WTC11 (cell line): ENCODE data around the gene CHID1. TPM values are rescaled to one million over a fixed set of nuclear protein-coding genes. Genes with fewer than 3 reads are reported as not detected.
A peak's percentile ranks its signal among the peaks of the same experiment; 100 is the strongest.

Experiments used
- ATAC-seq: fragments of 200-7000 bp; cut with Tn5 transposase; 2 replicates; pipeline ENCODE4 v1.10.0; 2021; ENCODE audit warnings: mild to moderate bottlenecking, moderate library complexity
- CTCF ChIA-PET: fragments of 300-600 bp; sonication (Branson Sonifier 250); formaldehyde crosslinking; loops from one replicate; lab custom pipeline; 2021; ENCODE audit warnings: antibody characterized with exemption; lab: Charles Lee
- POLR2A ChIA-PET: fragments of 350-600 bp; sonication (Branson Sonifier 250); formaldehyde crosslinking; loops from one replicate; lab custom pipeline; 2021; ENCODE audit warnings: antibody characterized with exemption; lab: Charles Lee
- DNase-seq: peaks from one replicate; pipeline ENCODE4 v3.0.0; 2021; ENCODE audit warnings: low spot score
- H3K27ac Mint-ChIP-seq: 2 replicates; pipeline ENCODE4 v1.8.0; 2021; ENCODE audit warnings: mixed read lengths
- H3K27me3 Mint-ChIP-seq: 2 replicates; pipeline ENCODE4 v1.8.0; 2021; ENCODE audit warnings: low read depth, mild to moderate bottlenecking, moderate library complexity, mixed read lengths
- H3K36me3 Mint-ChIP-seq: 2 replicates; pipeline ENCODE4 v1.8.0; 2021; ENCODE audit warnings: mixed read lengths
- H3K4me1 Mint-ChIP-seq: 2 replicates; pipeline ENCODE4 v1.8.0; 2022; ENCODE audit warnings: mixed read lengths
- H3K4me3 Mint-ChIP-seq: 2 replicates; pipeline ENCODE4 v1.8.0; 2021; ENCODE audit warnings: mild to moderate bottlenecking, moderate library complexity, mixed read lengths
- H3K9me3 Mint-ChIP-seq: 2 replicates; pipeline ENCODE4 v1.8.0; 2021; ENCODE audit warnings: mixed read lengths
- CREM ChIP-seq: sonication (generic); formaldehyde crosslinking; IDR thresholded peaks from 2 replicates; pipeline ENCODE4 v1.8.1; 2022; ENCODE audit warnings: mild to moderate bottlenecking, missing genetic modification reagents, moderate library complexity
- E2F1 ChIP-seq: sonication (generic); formaldehyde crosslinking; IDR thresholded peaks from 2 replicates; pipeline ENCODE4 v1.8.0; 2022; ENCODE audit warnings: mild to moderate bottlenecking, missing genetic modification reagents
- EMX1 ChIP-seq: fragments of 250-450 bp; sonication (Bioruptor Pico); IDR thresholded peaks from 2 replicates; pipeline ENCODE4 v1.8.0; 2021; ENCODE audit warnings: mild to moderate bottlenecking
- FOXJ3 ChIP-seq: sonication (generic); formaldehyde crosslinking; IDR thresholded peaks from 2 replicates; pipeline ENCODE4 v1.9.0; 2021; ENCODE audit warnings: missing genetic modification reagents, mild to moderate bottlenecking, borderline replicate concordance
- FOXK1 ChIP-seq: sonication (generic); formaldehyde crosslinking; IDR thresholded peaks from 2 replicates; pipeline ENCODE4 v1.8.0; 2022; ENCODE audit warnings: mild to moderate bottlenecking, moderate library complexity, missing genetic modification reagents
- GRHL2 ChIP-seq: fragments of 250-450 bp; sonication (Bioruptor Pico); IDR thresholded peaks from 2 replicates; pipeline ENCODE4 v1.8.0; 2022; ENCODE audit warnings: mild to moderate bottlenecking, moderate library complexity; ENCODE audit not compliant: insufficient replicate concordance, severe bottlenecking
- GTF2I ChIP-seq: fragments of 250-450 bp; sonication (Bioruptor Pico); conservative IDR thresholded peaks from 2 replicates; pipeline ENCODE4 v1.4.0; 2021; ENCODE audit warnings: mild to moderate bottlenecking
- JAZF1 ChIP-seq: fragments of 250-450 bp; sonication (Bioruptor Pico); IDR thresholded peaks from 2 replicates; pipeline ENCODE4 v1.9.0; 2021; ENCODE audit warnings: moderate library complexity, mild to moderate bottlenecking, inconsistent platforms
- MAX ChIP-seq: sonication (generic); formaldehyde crosslinking; IDR thresholded peaks from 2 replicates; pipeline ENCODE4 v1.8.0; 2022; ENCODE audit warnings: mild to moderate bottlenecking, missing genetic modification reagents
- OVOL2 ChIP-seq: fragments of 250-450 bp; sonication (Bioruptor Pico); IDR thresholded peaks from 2 replicates; pipeline ENCODE4 v1.9.0; 2021; ENCODE audit warnings: mild to moderate bottlenecking, borderline replicate concordance
- RELA ChIP-seq: sonication (generic); formaldehyde crosslinking; IDR thresholded peaks from 2 replicates; pipeline ENCODE4 v1.8.1; 2022; ENCODE audit warnings: missing genetic modification reagents, mild to moderate bottlenecking, borderline replicate concordance
- RORB ChIP-seq: fragments of 250-450 bp; sonication (Bioruptor Pico); IDR thresholded peaks from 2 replicates; pipeline ENCODE4 v1.9.0; 2021; ENCODE audit warnings: mild to moderate bottlenecking
- SMAD3 ChIP-seq: sonication (generic); formaldehyde crosslinking; IDR thresholded peaks from 2 replicates; pipeline ENCODE4 v1.8.0; 2022; ENCODE audit warnings: missing genetic modification reagents, mild to moderate bottlenecking, borderline replicate concordance
- SP1 ChIP-seq: sonication (generic); formaldehyde crosslinking; conservative IDR thresholded peaks from 2 replicates; pipeline ENCODE4 v1.8.1; 2022; ENCODE audit warnings: missing genetic modification reagents
- TEAD1 ChIP-seq: sonication (generic); formaldehyde crosslinking; IDR thresholded peaks from 2 replicates; pipeline ENCODE4 v1.8.0; 2022; ENCODE audit warnings: mild to moderate bottlenecking, missing genetic modification reagents
- TP53 ChIP-seq: sonication (generic); formaldehyde crosslinking; IDR thresholded peaks from 2 replicates; pipeline ENCODE4 v1.8.1; 2023; ENCODE audit warnings: mild to moderate bottlenecking, missing genetic modification reagents
- ZNF138 ChIP-seq: sonication (generic); formaldehyde crosslinking; conservative IDR thresholded peaks from 2 replicates; pipeline ENCODE4 v1.8.1; 2022; ENCODE audit warnings: mild to moderate bottlenecking, moderate library complexity, missing genetic modification reagents
- ZNF219 ChIP-seq: sonication (generic); formaldehyde crosslinking; IDR thresholded peaks from 2 replicates; pipeline ENCODE4 v1.8.0; 2023; ENCODE audit warnings: missing genetic modification reagents, mild to moderate bottlenecking, borderline replicate concordance
- ZNF232 ChIP-seq: sonication (generic); formaldehyde crosslinking; IDR thresholded peaks from 2 replicates; pipeline ENCODE4 v1.8.0; 2022; ENCODE audit warnings: mild to moderate bottlenecking, missing genetic modification reagents
- total RNA-seq: library from RNA; stranded (reverse); gene quantifications from 3 replicates; pipeline ENCODE4 v1.2.3, GENCODE V29; 2021
- TF ChIP-seq, protein P1 (sequence below): sonication (generic); formaldehyde crosslinking; IDR thresholded peaks from 2 replicates; pipeline ENCODE4 v1.8.1; 2023; ENCODE audit warnings: mild to moderate bottlenecking, moderate library complexity, missing genetic modification reagents
- TF ChIP-seq, protein P2 (sequence below): sonication (generic); formaldehyde crosslinking; IDR thresholded peaks from 2 replicates; pipeline ENCODE4 v1.8.1; 2023; ENCODE audit warnings: mild to moderate bottlenecking, missing genetic modification reagents, borderline replicate concordance
- TF ChIP-seq, protein P3 (sequence below): sonication (generic); formaldehyde crosslinking; IDR thresholded peaks from 2 replicates; pipeline ENCODE4 v1.8.1; 2023; ENCODE audit warnings: mild to moderate bottlenecking, missing genetic modification reagents, moderate library complexity
- TF ChIP-seq, protein P4 (sequence below): sonication (generic); formaldehyde crosslinking; IDR thresholded peaks from 2 replicates; pipeline ENCODE4 v1.8.1; 2022; ENCODE audit warnings: mild to moderate bottlenecking, missing genetic modification reagents, moderate library complexity, borderline replicate concordance
- TF ChIP-seq, protein P5 (sequence below): sonication (generic); formaldehyde crosslinking; IDR thresholded peaks from 2 replicates; pipeline ENCODE4 v1.8.1; 2022; ENCODE audit warnings: mild to moderate bottlenecking, moderate library complexity, missing genetic modification reagents

CHID1 gene
- total RNA-seq, 1 experiment from 2014 or later, result 92.8 TPM

DNA sequence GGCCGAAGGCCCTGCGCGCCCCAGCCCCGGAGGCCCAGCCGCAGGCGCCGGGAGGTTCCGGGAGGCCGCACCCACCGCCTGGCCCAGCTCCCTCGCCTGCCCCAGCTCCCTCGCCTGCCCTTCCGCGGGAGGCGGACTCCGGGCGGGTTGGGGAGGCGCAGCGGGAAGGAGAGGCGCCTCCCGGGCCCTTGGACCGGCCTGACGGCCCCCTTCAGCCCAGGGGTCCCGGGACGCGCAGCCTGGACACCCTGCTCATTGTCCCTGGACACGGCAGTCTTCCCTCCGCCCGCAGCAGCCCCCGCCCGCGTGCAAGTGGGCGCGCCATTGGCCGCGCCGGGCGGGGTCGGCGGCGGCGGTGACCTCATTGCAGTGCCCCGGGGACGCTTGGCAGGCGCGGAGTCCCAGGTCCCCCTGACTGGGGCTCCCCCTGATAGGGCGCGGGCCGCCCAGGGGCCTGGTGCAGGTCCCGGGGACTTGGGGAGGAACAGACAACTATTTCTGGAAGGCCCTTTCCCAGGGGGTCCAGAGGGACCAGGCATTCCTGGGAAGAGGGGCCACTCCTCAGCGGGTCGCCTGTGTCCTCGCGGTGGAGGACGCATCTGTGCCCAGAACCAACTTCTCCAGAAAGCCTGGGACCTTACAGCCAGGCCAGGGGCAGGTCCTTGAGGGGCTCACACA lies 77.4 kb downstream of the CHID1 start:
- ChIA-PET POLR2A (interaction anchor here (0.9 to 2.3 kb wide), 4 partner anchors 9 to 24 kb away, joined by 3 to 6 read pairs (median 4); partner anchors contain the start of genes PNPLA2, POLR2L, RPLP2 and TSPAN4), CTCF (interaction anchor here (1.0 to 7.7 kb wide), 6 partner anchors 9 to 89 kb away, joined by 3 to 82 read pairs (median 4); partner anchors contain the start of genes POLR2L and TSPAN4)
- no peak overlapping the region for H3K27ac Mint-ChIP-seq
- H3K4me1 Mint-ChIP-seq, result peaks cover 33% of the 10 kb centered on the region
- no peak for TF ChIP-seq TEAD1 (CRISPR knock-in tag)
- no peak for TF ChIP-seq FOXJ3 (CRISPR knock-in tag)
- no peak for TF ChIP-seq RORB (CRISPR knock-in tag)
- TF ChIP-seq, protein P1, sequence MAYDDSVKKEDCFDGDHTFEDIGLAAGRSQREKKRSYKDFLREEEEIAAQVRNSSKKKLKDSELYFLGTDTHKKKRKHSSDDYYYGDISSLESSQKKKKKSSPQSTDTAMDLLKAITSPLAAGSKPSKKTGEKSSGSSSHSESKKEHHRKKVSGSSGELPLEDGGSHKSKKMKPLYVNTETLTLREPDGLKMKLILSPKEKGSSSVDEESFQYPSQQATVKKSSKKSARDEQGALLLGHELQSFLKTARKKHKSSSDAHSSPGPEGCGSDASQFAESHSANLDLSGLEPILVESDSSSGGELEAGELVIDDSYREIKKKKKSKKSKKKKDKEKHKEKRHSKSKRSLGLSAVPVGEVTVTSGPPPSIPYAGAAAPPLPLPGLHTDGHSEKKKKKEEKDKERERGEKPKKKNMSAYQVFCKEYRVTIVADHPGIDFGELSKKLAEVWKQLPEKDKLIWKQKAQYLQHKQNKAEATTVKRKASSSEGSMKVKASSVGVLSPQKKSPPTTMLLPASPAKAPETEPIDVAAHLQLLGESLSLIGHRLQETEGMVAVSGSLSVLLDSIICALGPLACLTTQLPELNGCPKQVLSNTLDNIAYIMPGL (CRISPR knock-in tag), result peak; percentile 28; the same call in 1 of the 2 replicates
- no peak for TF ChIP-seq TP53 (CRISPR knock-in tag)
- no peaks in the 10 kb centered on the region for H3K36me3 Mint-ChIP-seq
- no peak for DNase-seq
- H3K4me3 Mint-ChIP-seq, result peak overlapping the region; percentile 73
- H3K27me3 Mint-ChIP-seq, result peaks cover 25% of the 10 kb centered on the region
- H3K9me3 Mint-ChIP-seq, result no peaks in the 10 kb centered on the region
- ATAC-seq, result no peak

- peaks cover 31% of the 10 kb centered on the region for H3K27me3 Mint-ChIP-seq
- DNase-seq (peak; percentile 70), ATAC-seq (peak; percentile 33)
- ChIA-PET CTCF (interaction anchor here (0.6 to 7.7 kb wide), 4 partner anchors 10 to 92 kb away, joined by 3 to 82 read pairs (median 6); partner anchors contain the start of genes AP2A2, POLR2L and TSPAN4), POLR2A (interaction anchor here (0.9 to 3.8 kb wide), 4 partner anchors 10 to 23 kb away, joined by 3 to 35 read pairs (median 5); partner anchors contain the start of genes PNPLA2, POLR2L, RPLP2 and TSPAN4)
- H3K27ac Mint-ChIP-seq, result no peak within 1 kb of the TSS
- peaks cover 39% of the 10 kb centered on the region for H3K4me1 Mint-ChIP-seq
- H3K4me3 Mint-ChIP-seq, result peak within 1 kb of the TSS; percentile 73
- no peaks in the 10 kb centered on the region for H3K9me3 Mint-ChIP-seq
- no peaks in the 10 kb centered on the region for H3K36me3 Mint-ChIP-seq
- TF ChIP-seq, protein P2, sequence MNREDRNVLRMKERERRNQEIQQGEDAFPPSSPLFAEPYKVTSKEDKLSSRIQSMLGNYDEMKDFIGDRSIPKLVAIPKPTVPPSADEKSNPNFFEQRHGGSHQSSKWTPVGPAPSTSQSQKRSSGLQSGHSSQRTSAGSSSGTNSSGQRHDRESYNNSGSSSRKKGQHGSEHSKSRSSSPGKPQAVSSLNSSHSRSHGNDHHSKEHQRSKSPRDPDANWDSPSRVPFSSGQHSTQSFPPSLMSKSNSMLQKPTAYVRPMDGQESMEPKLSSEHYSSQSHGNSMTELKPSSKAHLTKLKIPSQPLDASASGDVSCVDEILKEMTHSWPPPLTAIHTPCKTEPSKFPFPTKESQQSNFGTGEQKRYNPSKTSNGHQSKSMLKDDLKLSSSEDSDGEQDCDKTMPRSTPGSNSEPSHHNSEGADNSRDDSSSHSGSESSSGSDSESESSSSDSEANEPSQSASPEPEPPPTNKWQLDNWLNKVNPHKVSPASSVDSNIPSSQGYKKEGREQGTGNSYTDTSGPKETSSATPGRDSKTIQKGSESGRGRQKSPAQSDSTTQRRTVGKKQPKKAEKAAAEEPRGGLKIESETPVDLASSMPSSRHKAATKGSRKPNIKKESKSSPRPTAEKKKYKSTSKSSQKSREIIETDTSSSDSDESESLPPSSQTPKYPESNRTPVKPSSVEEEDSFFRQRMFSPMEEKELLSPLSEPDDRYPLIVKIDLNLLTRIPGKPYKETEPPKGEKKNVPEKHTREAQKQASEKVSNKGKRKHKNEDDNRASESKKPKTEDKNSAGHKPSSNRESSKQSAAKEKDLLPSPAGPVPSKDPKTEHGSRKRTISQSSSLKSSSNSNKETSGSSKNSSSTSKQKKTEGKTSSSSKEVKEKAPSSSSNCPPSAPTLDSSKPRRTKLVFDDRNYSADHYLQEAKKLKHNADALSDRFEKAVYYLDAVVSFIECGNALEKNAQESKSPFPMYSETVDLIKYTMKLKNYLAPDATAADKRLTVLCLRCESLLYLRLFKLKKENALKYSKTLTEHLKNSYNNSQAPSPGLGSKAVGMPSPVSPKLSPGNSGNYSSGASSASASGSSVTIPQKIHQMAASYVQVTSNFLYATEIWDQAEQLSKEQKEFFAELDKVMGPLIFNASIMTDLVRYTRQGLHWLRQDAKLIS (CRISPR knock-in tag), result no peak
- TF ChIP-seq, protein P3, sequence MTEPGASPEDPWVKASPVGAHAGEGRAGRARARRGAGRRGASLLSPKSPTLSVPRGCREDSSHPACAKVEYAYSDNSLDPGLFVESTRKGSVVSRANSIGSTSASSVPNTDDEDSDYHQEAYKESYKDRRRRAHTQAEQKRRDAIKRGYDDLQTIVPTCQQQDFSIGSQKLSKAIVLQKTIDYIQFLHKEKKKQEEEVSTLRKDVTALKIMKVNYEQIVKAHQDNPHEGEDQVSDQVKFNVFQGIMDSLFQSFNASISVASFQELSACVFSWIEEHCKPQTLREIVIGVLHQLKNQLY (CRISPR knock-in tag), result no peak
- TF ChIP-seq GTF2I (CRISPR knock-in tag), result no peak
- no peak for TF ChIP-seq OVOL2 (CRISPR knock-in tag)
- TF ChIP-seq SP1, result peak; percentile 49; the same call in 1 of the 2 replicates
- peak; percentile 16; the same call in 1 of the 2 replicates for TF ChIP-seq MAX (CRISPR knock-in tag)
- no peak for TF ChIP-seq JAZF1 (CRISPR knock-in tag)
- TF ChIP-seq E2F1 (CRISPR knock-in tag), result no peak
- TF ChIP-seq RELA, result no peak
- TF ChIP-seq ZNF138 (CRISPR knock-in tag), result no peak
- TF ChIP-seq ZNF219, result no peak
- no peak for TF ChIP-seq ZNF232
- TF ChIP-seq SMAD3 (CRISPR knock-in tag), result no peak
- no peak for TF ChIP-seq GRHL2 (CRISPR knock-in tag)
- TF ChIP-seq, protein P4, sequence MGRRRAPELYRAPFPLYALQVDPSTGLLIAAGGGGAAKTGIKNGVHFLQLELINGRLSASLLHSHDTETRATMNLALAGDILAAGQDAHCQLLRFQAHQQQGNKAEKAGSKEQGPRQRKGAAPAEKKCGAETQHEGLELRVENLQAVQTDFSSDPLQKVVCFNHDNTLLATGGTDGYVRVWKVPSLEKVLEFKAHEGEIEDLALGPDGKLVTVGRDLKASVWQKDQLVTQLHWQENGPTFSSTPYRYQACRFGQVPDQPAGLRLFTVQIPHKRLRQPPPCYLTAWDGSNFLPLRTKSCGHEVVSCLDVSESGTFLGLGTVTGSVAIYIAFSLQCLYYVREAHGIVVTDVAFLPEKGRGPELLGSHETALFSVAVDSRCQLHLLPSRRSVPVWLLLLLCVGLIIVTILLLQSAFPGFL (CRISPR knock-in tag), result no peak
- TF ChIP-seq FOXK1 (CRISPR knock-in tag), result 0 out of 2 replicates have a peak, but pooled peaks have one; percentile 36
- TF ChIP-seq EMX1 (CRISPR knock-in tag), result no peak
- TF ChIP-seq, protein P5, sequence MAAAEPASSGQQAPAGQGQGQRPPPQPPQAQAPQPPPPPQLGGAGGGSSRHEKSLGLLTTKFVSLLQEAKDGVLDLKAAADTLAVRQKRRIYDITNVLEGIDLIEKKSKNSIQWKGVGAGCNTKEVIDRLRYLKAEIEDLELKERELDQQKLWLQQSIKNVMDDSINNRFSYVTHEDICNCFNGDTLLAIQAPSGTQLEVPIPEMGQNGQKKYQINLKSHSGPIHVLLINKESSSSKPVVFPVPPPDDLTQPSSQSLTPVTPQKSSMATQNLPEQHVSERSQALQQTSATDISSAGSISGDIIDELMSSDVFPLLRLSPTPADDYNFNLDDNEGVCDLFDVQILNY (CRISPR knock-in tag), result 0 out of 2 replicates have a peak, but pooled peaks have one; percentile 39
- no peak for TF ChIP-seq CREM (CRISPR knock-in tag)
Observed at GRCh38 chr11:832529-833113, 78.0 kb downstream of the CHID1 start, which contains the start of gene CD151. Gene CD151 (plus strand): TSS chr11:832952. CDS start chr11:836070, 3,118 bp downstream.
